Fibroblast of villous mesenchyme (primary cell): Measurements from ENCODE around the gene KRTAP10-3. TPM values are rescaled to one million over a fixed set of nuclear protein-coding genes. Genes with fewer than 3 reads are reported as not detected.

Experiments
- DNase-seq: peaks from one replicate; pipeline ENCODE4 v3.0.0-alpha.2; 2010; ENCODE audit warnings: low read depth
- H3K4me3 ChIP-seq: 2 replicates; pipeline ENCODE4 v1.5.1; 2011; ENCODE audit warnings: low read depth, mild to moderate bottlenecking, low read length
- total RNA-seq: library from RNA; depleted of rRNA; stranded (reverse); fragments of >200 nt; gene quantifications from 2 replicates; pipeline ENCODE4 v1.2.3, GENCODE V29; 2012
- TF ChIP-seq, protein P1 (sequence below): IDR thresholded peaks from 2 replicates; pipeline ENCODE4 v1.5.1; 2012; ENCODE audit warnings: low read depth, mild to moderate bottlenecking, low read length; ENCODE audit not compliant: insufficient read depth

KRTAP10-3 gene
- total RNA-seq, 1 donor = not detected

DNA sequence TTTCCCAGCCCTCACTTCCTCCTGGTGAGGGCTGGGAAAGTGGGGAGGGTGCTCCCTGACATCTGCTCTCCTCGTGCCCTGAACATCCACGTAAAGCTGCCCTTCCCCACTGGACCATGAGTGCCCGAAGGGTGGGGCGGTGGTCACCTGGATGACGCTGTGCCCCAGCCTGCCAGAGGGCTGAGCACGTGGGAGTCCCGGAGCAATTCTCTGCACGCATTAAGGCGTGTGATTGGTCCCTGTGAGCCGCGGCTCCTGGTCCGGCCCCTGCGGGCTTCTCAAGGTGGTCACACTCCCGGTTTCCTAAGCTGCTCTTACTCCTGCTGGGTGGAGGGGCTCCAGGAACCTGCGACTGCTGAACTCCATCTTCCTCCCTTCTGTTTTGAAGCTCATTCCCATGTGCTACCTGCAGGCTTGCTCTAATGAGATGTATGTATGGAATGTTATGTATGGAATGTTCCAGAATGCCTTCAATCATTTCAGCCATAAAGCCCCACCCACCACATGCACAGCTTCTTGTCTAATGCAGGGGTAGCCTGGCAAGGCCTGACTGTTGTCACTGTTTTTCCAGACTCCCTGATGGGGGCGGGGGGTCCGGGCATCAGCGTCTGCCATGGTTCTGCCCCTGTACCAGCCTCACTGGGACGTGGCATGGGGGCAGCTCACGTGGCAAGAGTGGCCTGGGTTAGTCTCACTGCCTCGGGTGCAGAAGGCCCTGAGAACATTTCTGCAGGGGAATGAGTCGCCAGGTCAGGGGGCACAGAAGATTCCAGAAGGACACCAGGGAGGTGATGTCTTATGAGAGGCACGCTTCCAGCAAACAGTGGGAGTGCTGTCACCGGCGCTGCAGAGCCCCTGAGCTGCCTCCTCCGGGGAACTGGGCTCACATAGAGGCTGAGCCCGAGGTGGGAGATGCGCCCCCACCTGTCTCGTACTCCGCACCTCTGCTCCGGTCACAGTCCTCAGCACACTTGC is 38.0 kb downstream of the KRTAP10-3 start:
- DNase-seq = no peak
- TF ChIP-seq, protein P1, sequence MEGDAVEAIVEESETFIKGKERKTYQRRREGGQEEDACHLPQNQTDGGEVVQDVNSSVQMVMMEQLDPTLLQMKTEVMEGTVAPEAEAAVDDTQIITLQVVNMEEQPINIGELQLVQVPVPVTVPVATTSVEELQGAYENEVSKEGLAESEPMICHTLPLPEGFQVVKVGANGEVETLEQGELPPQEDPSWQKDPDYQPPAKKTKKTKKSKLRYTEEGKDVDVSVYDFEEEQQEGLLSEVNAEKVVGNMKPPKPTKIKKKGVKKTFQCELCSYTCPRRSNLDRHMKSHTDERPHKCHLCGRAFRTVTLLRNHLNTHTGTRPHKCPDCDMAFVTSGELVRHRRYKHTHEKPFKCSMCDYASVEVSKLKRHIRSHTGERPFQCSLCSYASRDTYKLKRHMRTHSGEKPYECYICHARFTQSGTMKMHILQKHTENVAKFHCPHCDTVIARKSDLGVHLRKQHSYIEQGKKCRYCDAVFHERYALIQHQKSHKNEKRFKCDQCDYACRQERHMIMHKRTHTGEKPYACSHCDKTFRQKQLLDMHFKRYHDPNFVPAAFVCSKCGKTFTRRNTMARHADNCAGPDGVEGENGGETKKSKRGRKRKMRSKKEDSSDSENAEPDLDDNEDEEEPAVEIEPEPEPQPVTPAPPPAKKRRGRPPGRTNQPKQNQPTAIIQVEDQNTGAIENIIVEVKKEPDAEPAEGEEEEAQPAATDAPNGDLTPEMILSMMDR = no peak
- no peak overlapping the region for H3K4me3 ChIP-seq

DNA sequence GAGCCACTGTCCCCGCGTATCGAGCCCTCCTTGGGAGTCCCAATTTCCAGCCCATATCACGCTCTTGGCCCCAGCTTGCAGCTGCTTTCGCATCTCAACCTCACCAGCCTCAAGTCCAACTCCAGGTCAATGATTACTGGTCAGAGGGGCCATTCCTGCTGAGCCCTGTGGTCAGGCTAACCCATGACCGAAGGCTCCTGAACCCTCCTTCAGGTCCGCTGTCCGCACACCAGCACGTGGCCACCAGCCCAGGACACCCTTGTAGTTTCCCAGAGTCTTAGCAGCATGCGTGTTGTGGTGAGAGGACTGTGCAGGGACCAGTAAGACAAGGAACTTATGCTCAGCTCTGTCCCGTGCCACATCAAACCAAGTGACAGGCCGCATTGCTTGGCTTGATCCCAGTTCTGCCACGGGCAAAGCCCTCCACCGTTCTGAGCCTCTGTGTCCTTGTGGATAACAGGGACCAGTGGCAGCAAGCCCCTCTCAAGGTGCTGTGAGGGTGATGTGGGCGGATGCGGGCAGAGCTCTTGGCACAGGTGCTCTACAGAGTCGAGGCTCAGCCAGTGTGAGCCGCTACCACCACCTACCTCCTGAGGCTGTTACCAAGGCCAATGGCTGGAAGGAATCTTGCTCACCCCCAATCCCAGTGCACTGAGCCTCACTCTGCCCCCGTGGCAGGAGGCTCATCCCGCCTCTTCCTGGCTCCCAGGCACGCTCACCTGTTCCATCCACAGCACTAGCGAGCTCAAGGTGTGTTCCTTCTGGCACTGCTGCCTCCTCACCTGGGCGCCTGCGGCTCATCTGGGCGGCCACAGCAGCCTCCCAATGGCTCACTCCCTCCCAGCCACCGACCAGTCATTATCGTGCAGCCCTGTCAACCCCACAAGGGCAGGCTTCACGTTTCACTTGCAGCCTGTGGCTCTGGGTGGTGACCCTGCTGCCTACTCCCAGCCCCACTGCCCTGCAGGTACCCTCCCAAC is 39.0 kb downstream of the KRTAP10-3 start:
- TF ChIP-seq, protein P1 = no peak
- no peak for DNase-seq
- no peak overlapping the region for H3K4me3 ChIP-seq

DNA sequence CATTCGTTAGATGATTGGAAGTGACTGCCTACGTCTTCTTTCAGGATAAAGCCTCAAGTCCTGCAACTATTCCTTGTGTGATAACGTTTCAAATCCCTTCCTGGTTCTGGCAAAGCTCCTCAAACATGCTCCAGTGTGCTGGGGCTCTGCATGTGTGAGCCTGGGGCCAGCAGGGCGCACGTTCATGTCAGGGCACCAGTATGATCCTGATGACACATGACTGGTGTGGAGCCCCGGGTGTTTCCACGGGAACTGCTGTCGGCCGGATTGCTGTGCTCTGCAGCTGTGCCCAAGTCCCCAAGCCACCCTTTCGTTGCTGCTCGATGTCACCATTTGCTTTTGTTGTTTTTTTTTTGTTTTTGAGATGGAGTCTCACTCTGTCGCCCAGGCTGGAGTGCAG is 39.9 kb downstream of the KRTAP10-3 start:
- no peak overlapping the region for H3K4me3 ChIP-seq
- TF ChIP-seq, protein P1 = no peak
- DNase-seq = no peak

DNA sequence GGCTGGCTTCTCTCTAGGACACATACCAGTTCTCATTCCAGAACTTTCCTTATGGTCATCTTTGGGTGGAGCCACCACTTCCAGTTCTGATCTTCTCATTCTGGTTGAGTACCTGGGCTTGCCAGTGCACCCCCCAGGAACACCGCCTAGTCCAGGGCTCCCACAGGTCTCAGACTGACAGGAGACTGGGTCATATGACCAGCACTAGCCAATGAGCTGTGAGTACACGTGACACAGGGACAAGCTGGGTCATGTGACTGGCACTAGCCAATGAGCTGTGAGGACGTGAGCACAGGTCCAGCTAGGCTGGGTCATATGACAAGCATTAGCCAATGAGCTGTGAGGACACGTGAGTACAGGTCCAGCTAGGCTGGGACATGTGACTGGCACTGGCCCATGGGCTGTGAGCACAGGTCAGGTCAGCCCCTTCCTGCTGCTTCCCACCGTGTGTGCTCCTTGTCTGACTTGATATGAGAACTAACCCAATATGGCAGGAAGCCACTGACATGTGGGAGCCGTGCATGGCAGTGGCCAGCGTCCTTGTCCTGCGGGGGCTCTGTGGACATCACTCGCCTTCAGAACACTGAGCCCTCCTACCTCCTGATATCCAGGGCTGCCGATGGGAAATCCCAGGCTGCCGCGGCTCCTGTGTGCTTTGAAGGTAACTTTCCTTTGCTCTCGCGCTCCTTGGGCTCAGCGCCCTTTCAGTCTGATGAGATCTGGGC is 41.3 kb downstream of the KRTAP10-3 start:
- H3K4me3 ChIP-seq = no peak overlapping the region
- TF ChIP-seq, protein P1 = no peak
- DNase-seq = no peak

DNA sequence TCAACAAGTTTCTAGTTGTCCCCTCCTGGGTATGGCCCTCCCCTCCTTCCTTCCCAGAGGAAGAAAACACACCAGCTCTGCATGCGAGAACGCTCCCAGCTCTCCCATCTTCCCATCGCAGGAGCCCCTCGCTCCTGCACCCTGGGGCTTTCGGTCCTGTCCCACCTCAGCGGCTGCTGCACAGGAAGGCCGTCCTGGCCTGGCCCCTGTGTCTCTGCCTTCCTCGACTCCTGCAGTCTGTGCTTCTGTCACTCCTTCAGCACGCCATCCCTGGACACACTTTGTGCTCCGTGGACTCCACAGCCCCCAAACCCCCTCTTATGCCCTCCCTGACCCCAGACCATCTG is 41.8 kb downstream of the KRTAP10-3 start:
- DNase-seq = no peak
- H3K4me3 ChIP-seq = no peak overlapping the region
- TF ChIP-seq, protein P1 = no peak

DNA sequence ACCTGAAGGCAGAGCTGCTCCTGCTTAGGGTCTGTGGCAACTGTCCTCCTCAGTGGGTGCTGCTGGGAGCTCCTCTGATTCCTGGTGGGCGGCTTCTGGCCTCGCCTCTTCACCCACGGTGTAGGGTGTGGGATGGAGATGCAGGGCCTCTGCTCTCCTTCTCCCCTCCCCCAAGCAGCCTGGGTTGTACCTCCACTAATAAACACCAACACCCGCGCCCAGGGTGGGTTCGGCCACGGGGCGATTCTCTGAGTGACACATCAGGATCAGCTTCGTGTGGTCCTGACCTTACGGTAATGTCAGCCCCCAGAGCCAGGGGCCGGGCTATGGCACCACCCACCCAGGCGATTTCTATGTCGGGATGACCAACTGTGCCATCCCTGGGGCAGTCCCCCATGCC is 42.3 kb downstream of the KRTAP10-3 start:
- TF ChIP-seq, protein P1 = no peak
- no peak overlapping the region for H3K4me3 ChIP-seq
- DNase-seq = no peak
